Measurements from ENCODE around the gene NAT16. TPM values are rescaled to one million over a fixed set of nuclear protein-coding genes. Genes with fewer than 3 reads are reported as not detected.

The NAT16 gene
- total and polyA plus RNA-seq, 9 of the 15 experiments (the other 6 are each of a cell fraction or from before 2014, with no cell fraction given), result 0.04 TPM; not detected in 8

DNA sequence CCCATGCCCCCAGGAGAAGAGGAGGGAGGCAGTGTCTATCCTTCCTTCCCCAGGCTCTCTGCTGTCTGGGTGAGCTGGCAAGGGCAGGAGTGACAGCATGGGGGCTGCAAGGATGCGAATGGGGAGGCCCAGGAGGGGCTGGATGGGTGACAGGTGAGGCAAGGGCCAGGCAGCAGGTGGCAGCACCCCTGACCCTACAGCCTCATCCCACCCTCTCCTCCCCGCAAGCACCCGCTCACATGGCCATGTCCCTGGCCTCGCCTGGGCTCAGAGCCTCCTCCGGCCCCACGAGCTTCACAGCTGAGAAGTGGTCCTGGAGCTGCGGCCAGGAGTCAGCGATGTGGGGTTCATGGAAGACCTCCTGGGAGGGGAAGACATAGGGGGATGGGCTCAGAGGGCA, 31.9 kb upstream of the NAT16 start (continued):
- no peak for TF ChIP-seq SAFB2 (IDR thresholded peaks at IDR 0.05; ENCODE audit: borderline replicate concordance, low read depth, low read length, severe bottlenecking)
- TF ChIP-seq ZNF696 (CRISPR knock-in tag; conservative IDR thresholded peaks at IDR 0.05), result no peak
- no peak for TF ChIP-seq TCF3 (CRISPR knock-in tag; IDR thresholded peaks at IDR 0.05)
- no peak for TF ChIP-seq RBM14 (IDR thresholded peaks at IDR 0.05; ENCODE audit: borderline replicate concordance, insufficient read depth, low read depth, low read length)
- no peak for TF ChIP-seq SMAD1 (IDR thresholded peaks at IDR 0.05; ENCODE audit: low read depth, low read length, partially characterized antibody)
- no peak for TF ChIP-seq DEAF1 (CRISPR knock-in tag; IDR thresholded peaks at IDR 0.05)
- no peak for TF ChIP-seq ADNP (tag; IDR thresholded peaks at IDR 0.05)
- no peak for TF ChIP-seq ZBTB33 (CRISPR knock-in tag; IDR thresholded peaks at IDR 0.05)
- TF ChIP-seq ZFP91 (CRISPR knock-in tag; IDR thresholded peaks at IDR 0.05), result no peak
